GM12864 (cell line): ENCODE results near the gene GGA2.

Source experiments
- DNase-seq: peaks from one replicate; pipeline ENCODE4 v3.0.0-alpha.2; 2011; ENCODE audit warnings: low read depth
- H3K4me3 ChIP-seq: 2 replicates; pipeline ENCODE4 v1.5.1; 2011; ENCODE audit warnings: mild to moderate bottlenecking, low read depth, low read length, control low read depth
- TF ChIP-seq, protein P1 (sequence below): IDR thresholded peaks from 2 replicates; pipeline ENCODE4 v1.5.1; 2011; ENCODE audit warnings: low read depth, mild to moderate bottlenecking, moderate library complexity, low read length, control low read depth, inconsistent platforms; ENCODE audit errors: missing control alignments

Gene GGA2

DNA sequence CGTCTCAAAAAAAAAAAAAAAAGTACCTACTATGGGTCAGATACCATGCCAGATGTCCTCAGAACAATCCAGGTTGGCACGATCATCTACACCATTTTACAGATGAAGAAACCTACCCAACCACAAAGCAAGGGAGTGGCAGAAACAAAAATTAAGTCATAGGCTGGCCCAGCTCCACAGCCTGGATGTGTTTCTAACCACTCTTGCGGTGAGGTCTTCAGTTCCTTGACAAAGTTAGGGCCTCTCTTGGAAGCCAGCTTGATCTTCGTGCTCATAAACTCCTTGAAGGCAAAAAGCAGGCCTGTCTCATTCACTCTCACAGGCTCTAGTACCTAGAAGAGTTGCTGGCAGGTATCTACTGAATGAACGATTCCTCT, 6.2 kb downstream of the GGA2 start:
- peak overlapping the region; percentile 5; the same call in 1 of the 2 replicates for H3K4me3 ChIP-seq
- no peak for DNase-seq
- TF ChIP-seq, protein P1, sequence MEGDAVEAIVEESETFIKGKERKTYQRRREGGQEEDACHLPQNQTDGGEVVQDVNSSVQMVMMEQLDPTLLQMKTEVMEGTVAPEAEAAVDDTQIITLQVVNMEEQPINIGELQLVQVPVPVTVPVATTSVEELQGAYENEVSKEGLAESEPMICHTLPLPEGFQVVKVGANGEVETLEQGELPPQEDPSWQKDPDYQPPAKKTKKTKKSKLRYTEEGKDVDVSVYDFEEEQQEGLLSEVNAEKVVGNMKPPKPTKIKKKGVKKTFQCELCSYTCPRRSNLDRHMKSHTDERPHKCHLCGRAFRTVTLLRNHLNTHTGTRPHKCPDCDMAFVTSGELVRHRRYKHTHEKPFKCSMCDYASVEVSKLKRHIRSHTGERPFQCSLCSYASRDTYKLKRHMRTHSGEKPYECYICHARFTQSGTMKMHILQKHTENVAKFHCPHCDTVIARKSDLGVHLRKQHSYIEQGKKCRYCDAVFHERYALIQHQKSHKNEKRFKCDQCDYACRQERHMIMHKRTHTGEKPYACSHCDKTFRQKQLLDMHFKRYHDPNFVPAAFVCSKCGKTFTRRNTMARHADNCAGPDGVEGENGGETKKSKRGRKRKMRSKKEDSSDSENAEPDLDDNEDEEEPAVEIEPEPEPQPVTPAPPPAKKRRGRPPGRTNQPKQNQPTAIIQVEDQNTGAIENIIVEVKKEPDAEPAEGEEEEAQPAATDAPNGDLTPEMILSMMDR: no peak

DNA sequence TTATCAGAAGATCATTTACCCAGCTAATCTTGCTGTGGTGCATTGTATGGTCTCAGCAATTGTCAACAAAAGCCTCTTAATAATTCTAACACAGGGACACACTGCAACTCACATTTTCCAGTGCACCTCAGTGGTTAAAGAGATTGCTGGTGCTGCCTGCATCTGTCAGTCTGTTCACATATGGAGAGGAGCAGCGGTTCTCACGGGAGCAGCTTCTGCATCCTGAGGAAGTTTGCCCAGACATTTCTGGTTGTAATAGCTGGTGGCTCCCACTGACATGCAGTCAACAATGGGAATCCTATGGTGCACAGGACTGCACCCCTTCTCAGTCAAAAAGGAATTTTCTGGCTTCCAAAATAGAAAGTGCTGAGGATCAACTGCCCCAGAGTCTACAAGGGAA, 7.8 kb downstream of the GGA2 start:
- no peak overlapping the region for H3K4me3 ChIP-seq
- TF ChIP-seq, protein P1: no peak
- DNase-seq: no peak

DNA sequence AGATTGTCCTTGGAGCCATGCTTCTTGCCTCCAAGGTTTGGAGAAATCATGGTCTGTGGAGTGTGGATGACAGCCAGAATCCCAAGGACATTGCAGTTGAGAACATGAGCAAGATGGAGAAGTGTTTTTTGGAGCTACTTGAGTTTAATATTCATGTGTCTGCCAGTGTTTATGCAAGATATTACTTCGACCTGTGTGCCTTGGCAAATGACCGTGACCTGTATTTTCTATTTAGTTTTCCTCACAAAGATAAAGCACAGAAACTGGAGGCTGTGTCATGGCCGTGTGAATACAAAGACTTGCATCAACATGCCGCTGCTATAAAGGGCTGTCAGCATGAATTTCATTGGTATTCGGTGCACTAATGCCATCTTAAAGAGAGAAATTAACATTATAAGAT, 9.0 kb downstream of the GGA2 start:
- TF ChIP-seq, protein P1: no peak

DNA sequence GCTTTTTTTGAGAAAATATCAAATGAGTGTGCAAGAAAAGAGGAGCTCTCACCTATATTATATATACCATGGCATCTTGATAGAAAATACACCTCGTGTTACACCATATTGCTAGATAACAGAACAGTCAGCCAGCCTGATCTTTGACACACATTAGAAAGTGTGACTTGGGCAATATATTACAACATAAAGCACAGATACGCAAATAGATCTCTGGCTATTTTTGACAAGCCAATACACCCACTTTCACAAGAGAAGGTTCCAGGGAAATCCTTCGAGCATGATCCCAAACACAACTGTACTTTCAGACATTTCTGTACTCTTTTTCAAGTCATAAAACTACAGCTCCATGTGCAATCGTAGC, 9.4 kb downstream of the GGA2 start:
- DNase-seq: no peak
- TF ChIP-seq, protein P1: no peak
- H3K4me3 ChIP-seq: no peak overlapping the region

More for the DNA sequence above, 9.0 kb downstream of the GGA2 start:
- no peak overlapping the region for H3K4me3 ChIP-seq
- DNase-seq: no peak

DNA sequence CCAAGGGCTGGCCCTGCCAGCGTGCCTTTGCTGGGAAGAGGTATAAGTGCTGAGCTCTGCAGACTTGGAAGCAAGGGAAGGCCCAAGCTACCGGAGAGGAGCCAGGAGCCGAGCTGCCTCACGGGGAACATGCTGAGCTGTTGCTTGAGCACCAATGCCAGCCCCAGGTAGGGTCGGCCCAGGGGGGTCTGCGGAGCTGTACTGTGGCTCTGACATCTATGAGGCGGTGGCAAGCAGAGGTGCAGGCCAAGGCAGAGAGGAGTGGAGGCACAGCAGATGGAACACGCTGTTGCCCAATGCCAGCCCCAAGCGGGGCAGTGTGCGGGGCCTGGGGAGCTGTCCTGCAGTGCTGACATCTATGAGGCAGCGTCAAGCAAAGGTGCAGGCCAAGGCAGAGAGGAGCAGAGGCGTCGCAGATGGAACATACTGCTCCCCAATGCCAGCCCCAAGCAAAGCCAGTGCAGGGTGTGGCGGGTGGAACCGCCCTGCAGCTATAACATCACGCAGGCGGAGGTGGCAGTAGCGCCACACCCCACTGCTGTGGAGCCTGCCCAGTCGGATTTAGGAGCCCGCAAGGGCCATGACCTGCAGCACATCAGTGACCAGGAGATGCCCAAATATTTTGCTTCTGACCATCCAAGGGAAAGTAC, 10.0 kb downstream of the GGA2 start:
- TF ChIP-seq, protein P1: no peak
- DNase-seq: no peak
- no peak overlapping the region for H3K4me3 ChIP-seq

DNA sequence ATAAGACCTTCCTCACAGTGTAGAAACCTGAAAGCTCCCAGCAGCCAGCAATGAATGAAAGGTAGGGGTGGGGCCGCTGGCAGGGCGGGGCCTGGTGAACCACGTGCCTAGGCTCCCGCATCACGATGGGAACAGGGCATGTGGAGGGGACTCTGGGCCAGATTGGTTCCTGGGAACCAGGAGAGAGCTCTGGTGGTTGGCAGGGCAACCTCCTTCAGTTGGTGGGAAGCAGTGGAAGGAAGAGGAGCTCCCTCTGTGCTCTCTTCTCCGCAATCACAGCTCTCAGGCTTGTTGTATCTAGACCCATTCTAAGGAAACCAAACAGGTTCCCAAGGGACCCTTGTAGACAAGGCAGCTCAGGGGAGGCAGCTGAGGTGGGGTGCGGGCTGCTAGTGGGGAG, 10.5 kb downstream of the GGA2 start:
- no peak overlapping the region for H3K4me3 ChIP-seq
- TF ChIP-seq, protein P1: no peak

DNA sequence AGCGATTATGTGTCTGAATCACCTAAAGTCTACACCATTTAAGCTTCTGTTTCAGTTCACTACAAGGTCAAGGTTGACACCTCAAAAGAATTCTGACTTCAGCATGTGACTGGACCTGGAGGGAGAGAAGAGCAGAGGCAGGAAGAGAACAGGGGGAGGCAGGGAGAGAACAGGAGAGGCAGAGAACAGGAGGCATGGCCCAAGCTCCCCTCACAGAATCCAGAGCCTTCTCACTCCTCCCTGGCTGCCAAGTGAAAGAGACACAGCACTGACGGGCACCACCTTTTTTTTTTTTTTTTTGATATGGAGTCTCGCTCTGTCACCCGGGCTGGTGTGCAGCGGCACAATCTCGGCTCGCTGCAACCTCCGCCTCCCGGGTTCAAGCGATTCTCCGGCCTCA, 11.4 kb downstream of the GGA2 start:
- TF ChIP-seq, protein P1: no peak
- no peak overlapping the region for H3K4me3 ChIP-seq
- DNase-seq: no peak

More for the DNA sequence above, 10.5 kb downstream of the GGA2 start:
- no peak for DNase-seq
